ENCODE data around the gene BAHCC1.

Gene BAHCC1

DNA sequence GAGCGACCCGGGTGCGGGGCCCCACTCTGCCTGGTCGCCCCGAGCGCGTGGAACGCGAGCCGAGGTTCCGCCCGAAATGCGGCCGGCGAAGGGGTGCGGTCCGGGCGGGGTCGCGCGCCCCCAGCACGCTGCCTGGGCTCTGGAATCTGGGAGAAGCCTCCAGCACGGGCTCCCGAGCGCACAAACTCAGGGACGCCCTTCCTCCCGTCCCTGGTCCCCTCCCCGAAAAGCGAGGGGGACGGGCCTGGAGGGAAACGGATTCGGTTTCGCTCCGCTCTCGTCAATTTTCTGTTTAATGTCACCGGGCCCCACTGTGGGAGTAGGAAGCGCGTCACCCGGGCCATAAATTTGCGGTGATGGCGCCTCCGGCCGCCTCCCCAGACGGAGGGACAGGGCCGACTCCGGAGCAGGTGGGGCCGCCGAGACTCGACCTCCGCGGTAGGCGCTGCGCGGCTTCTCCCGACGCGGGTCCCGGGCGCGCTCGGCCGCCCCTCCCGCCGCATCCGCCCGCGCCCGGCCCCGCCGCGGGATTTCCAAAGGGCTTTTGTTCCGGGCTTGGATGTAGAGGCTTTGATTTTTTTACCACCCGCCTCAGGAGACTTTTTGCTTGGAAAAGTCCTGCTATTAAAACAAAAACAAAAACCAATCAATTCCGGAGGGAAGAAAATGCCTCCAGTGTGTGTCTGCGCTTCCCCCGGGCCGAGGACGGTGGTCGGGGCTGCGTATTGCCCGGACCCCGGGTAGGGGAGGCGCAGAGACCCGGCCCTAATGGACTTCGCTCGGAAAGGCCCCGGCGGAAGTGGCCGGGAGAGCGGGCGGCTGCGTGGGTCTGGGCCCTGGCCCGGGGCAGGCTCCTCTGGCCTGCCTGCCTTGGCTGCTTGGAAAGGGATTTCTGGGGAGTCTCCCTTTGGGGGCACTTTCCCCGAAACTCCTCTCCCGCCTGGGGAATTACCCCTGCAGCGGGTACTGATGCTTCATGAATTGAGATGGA is 7.9 kb upstream of the BAHCC1 start:
- peak; percentile 47 for DNase-seq

- no peak for DNase-seq
Measured at GRCh38 chr17:81388091-81388611, 7.1 kb upstream of the BAHCC1 start.

DNA sequence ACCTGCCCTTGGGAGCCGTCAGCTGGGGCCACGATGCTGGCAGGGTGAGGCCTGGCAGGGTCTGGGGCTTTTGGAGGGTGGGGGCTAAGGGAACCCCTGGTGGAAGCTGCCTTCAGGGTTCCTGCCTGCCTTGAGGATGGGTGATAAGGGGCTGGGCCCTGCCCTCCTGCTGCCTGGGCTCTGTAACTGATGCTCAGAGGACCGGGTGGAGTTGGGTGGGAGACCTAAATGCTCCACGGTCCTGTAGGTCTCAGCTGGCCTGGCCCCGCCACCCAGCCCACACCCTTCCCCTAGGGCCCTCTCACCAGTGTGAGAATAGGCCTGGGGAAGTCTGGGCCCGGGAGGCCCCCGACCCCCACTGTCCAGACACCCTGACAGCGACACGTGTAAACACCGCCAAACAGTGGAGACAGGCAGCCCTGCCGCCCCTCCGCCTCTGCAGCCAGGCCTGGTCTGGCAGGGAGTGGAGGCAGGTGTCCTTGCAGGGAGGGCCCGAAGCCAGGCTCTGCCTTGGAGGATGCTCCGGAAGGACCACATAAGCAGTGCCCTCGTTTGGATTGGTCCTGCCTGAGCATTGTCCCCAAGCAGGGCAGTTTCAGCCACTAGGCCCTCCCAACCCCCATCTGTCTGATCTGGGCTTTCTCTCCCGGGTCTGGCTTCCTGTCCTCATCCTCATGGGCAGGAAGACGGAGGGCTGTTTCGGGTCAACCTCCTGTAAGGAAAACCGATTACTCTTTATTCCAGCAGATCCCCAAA is 6.5 kb upstream of the BAHCC1 start:
- DNase-seq, result no peak

GRCh38 chr17:81389585-81389984 is 5.7 kb upstream of the BAHCC1 start:
- no peak for DNase-seq

- no peak for DNase-seq
Measured at GRCh38 chr17:81390029-81390872, 5.0 kb upstream of the BAHCC1 start.

DNA sequence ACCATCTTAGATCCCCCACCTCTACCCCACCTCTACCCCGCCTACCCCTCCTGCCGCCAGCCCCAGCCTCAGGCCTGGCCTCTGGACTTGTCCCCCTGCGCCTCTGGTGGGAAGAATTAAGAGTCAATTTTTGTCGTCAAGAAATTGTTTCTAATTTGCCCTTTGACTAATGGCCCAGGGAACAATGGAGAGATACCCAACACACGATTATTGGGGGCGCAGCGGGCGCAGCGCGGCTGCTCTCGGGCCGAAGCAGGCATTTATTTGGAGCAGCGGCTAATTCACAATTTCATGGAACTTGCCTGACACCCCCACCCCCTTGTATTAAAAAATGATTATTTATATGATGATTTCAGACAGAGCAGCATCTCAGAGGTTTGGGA is 4.4 kb upstream of the BAHCC1 start:
- no peak for DNase-seq

GRCh38 chr17:81391293-81391935 is 3.8 kb upstream of the BAHCC1 start:
- no peak for DNase-seq

DNA sequence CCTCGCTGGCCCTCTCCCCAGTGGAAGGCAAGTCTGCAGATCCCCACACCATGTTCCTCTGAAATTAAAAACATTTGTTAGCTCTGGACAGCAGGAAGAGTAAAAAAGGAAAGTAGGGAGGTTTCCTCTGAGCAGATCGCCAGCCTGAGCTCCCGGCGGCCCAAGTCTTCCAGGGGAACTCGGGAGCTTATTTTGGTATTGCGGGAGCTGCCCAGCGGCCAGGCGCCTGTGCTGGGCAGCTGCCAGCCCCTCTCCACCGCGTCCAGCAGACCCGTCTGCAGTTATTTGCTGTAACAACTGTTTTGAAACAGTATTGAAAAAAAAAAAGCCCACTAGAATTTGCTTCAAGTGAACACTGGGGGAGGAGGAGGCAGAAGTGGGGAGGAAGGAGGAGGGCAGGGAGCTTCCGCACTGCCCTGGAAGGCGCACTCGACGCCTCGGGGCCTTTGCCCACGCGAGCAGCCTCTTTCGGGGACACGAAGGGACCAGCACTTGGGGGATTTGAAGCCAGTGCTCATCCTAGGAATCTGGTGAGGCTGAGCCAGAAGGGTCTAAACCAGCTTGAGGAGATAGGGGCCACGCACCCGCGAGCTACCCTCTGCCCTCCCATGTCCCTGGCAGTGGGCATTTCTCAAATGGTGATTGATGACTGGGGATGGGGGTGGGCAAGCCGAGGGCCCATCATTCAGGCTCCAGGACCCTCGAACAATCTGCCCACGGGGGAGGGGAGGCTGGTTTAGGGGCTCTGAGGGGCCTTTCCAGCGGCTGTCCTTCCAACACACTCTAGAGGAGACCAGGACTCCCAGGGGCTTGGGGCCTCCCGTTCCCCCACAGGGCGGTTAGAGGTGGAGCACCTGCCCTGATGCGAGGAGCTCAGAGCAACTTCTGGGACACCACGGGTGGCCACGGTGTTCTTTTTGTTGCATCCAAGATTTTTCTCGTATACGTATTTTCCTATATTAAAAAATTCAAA is 3.0 kb upstream of the BAHCC1 start:
- DNase-seq, result no peak

- DNase-seq, result no peak
Measured at GRCh38 chr17:81392909-81393654, 2.2 kb upstream of the BAHCC1 start.

DNA sequence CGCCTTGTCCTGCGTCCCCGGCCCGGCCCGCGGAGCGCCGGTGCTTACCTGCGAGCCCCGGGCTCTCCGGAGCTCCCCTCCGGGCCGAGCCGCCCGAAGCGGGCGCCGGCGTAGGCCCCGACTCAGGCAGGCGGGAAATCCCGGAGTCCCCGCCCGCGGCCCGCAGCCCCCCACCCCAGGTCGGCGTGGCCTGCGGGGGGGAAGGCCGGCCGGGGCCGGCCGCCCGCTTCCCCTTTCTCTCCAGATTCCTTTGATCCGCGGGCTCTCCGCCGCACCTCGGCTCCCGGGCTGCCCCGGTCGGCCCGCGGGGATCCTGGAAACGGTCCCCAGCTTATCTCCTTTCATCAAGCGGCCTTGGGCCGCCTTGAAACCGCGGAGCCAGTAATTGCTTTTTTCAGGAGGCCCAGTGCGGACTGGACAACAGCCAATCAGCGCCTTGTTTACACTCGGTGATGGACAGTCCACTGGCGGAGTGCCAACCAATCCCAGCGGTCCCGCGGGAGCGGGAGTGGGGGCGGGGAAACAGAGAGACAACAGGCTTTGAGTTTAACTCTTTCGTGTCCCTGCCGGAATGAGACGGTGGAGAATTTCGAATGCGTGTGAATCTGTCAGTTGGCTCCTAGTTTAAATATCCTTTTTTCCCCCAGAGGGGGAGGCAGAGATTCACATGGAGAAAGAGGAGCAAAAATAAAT is 1.4 kb upstream of the BAHCC1 start:
- peak; percentile 70 for DNase-seq

DNA sequence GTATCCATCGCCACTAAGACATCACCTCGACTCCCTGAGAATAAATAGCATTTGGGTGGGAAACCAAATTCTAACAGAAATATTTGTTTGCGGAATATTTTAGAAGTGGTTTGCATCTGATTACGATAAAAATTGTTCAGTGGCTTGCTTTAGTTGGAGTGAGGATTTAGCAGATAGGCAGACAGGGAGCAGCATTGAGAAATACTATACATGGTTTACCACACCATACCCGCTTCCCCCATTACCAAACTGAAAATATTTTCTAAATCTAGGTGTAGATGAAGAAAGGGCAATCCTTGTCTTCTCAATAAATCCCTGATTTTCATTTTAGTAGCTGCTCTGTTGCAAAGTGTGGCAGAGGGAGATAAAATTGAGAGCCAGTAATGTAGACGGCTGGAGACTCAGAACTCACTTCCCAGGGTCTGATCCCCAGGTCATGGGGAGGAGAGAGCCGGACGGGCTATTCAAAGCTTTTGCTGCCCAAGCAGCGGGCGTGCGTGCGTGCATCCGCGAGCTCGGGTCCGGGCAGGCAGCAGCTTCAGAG is 808 bp upstream of the BAHCC1 start:
- no peak for DNase-seq

- DNase-seq, result no peak
Measured at GRCh38 chr17:81395600-81396277, 482 bp downstream of the BAHCC1 start.

DNA sequence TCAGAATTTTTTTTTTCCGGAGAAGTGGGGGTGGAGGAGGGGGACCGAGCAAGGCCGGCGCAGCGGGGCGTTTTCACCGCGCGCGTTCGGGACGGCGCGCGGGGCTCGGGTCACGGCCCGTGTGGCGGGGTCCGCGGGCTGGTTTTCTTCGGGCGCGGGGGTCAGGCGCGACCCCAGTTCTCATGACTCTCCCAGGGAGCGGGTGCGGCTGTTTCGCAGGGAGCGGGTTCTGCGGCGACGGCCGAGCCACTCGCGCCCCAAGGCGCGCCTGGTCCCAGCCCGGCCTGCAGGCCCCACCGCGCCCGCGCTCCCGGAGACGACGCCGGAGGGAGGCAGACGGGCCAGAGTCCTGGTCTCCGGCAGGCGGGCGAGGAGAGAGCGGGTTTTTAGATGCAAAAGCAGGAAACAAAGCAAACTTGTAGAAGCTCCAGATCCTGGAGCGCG is 1.0 kb downstream of the BAHCC1 start:
- no peak for DNase-seq

GRCh38 chr17:81396722-81397313 is 1.6 kb downstream of the BAHCC1 start:
- peak; percentile 41 for DNase-seq

DNA sequence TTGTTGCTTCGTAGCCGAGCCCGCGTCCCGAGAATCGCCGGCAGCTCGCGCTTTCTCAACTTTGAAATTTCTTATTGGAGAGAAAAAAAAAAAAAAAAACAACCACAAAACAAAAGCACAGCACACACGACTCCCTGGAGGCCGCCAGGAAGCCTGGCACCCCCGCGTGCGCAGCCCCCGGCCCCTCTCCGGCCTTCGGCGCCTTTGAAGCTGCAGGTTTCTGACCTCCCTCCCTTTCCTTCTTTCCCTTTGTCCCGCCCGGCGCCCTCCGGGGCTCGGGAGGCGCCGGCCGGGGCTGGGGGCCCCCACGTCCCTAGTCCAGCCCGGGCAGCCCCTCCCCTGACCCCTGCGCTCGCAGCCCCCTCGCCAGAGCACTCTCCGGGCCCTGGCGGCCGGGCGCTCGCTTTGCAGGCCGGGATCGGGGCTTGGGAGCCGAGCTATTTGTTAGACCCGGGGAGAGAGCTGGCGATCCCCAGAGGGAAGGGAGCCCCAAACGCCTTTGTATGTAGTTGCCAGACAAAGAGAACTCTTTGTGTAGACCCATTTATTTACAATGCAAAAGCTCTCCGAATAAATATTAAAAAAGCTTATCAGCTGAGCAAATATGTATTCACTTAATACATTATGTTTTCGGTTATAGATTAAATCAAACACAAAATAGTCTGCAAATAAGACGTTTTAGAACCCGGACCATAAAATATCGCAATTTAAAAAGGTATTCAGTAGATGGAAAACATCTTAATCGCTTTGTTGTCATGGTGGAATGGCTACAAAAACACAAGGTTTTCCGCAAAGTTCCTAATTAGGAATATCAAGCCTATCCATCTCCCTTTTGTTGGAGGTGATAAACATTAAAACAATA is 2.3 kb downstream of the BAHCC1 start:
- no peak for DNase-seq

DNA sequence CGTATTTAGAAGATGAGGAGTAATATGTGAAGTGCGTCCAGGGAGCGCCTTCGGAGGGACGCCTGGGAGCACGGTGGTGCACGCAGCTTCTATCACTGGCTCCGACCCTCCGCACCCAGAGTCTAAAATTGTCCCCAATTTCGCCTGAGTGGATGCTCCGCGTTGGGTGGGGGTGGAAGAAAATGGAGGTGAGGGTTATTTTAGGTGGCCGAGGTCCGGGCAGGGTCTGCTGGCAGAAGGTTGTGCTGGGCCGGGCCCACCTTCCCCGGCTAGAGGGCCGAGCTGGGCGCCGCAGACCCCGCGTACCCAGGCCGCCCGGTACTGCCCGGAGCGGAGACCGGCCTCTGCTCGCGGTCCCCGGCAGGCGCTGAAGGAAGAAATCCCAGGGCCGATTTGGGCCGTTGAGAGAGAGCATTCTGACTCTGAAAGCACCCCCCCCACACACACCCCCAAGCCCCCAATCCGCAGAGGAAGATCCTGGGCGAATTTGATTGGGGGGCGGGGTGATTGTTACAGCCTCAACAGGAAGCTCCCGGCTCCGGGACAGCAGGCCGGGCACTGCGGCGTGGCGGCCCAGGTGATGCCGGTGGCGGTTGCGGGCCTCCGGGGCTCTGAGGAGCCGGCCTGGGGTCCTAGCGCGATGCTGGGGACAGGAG is 3.0 kb downstream of the BAHCC1 start:
- no peak for DNase-seq
